Thyroid gland (tissue), 4 donors: ENCODE results near the gene SCD5. TPM values are rescaled to one million over a fixed set of nuclear protein-coding genes. Genes with fewer than 3 reads are reported as not detected.

Experiments
- DNase-seq, 2 donors: peaks; one replicate each; pipeline ENCODE4 v3.0.0-alpha.2; 2019
- H3K27ac ChIP-seq, 3 donors: fragments of 200-600 bp; sonication (generic); 1 replicate in 2 of 3; 2 replicates in 1 of 3; pipeline ENCODE4 v1.5.1; 2016 to 2019; ENCODE audit warnings: mild to moderate bottlenecking in 1 of 3, moderate library complexity in 1 of 3
- H3K27me3 ChIP-seq: fragments of 200-600 bp; sonication (generic); one replicate; pipeline ENCODE4 v1.5.1; 2019
- H3K36me3 ChIP-seq, 2 donors: fragments of 200-600 bp; sonication (generic); one replicate each; pipeline ENCODE4 v1.5.1; 2016 to 2019
- H3K4me1 ChIP-seq, 2 donors: fragments of 200-600 bp; sonication (generic); one replicate each; pipeline ENCODE4 v1.5.1; 2017 to 2019
- H3K4me3 ChIP-seq, 3 donors: fragments of 200-600 bp; sonication (generic); replicated peaks in 1 of 3; 1 replicate in 2 of 3; 2 replicates in 1 of 3; pipeline ENCODE4 v1.5.1; 2016; ENCODE audit warnings: mild to moderate bottlenecking in 1 of 3
- H3K9me3 ChIP-seq: fragments of 200-600 bp; sonication (generic); one replicate; pipeline ENCODE4 v1.5.1; 2017
- POLR2A ChIP-seq, 2 donors: fragments of 450-650 bp; IDR thresholded peaks; one replicate each; pipeline ENCODE4 v1.6.1; 2017; ENCODE audit warnings: antibody characterized with exemption in 2 of 2, mild to moderate bottlenecking in 2 of 2, moderate library complexity in 1 of 2
- WGBS, 2 donors: methylation state at CpG; one replicate each; pipeline ENCODE4 v1.1.5; 2017; 5-methylcytosine and 5-hydroxymethylcytosine counted together
- intact Hi-C: fragments of 100-400 bp; cut with DNase I; formaldehyde crosslinking; loops from one replicate; pipeline ENCODE4 v1.15.1; 2023
- total RNA-seq, 4 donors: library from RNA; depleted of rRNA; stranded (reverse); fragments of >200 nt; gene quantifications; one replicate each; pipeline ENCODE4 v1.2.3, GENCODE V29; 2016
- TF ChIP-seq, protein P1 (sequence below), 6 experiments: fragments of 200-600 bp in 3 of 6; fragments of 450-650 bp in 3 of 6; sonication (generic) in 3 of 6; IDR thresholded peaks; one replicate each; pipeline ENCODE4 v1.5.1; 2016 to 2019; ENCODE audit warnings: antibody characterized with exemption in 6 of 6, mild to moderate bottlenecking in 2 of 6, inconsistent platforms in 1 of 6, moderate library complexity in 1 of 6

Gene SCD5
- total RNA-seq, 4 donors from 2014 or later = 47.0 to 96.4 (median 54.8) TPM

DNA sequence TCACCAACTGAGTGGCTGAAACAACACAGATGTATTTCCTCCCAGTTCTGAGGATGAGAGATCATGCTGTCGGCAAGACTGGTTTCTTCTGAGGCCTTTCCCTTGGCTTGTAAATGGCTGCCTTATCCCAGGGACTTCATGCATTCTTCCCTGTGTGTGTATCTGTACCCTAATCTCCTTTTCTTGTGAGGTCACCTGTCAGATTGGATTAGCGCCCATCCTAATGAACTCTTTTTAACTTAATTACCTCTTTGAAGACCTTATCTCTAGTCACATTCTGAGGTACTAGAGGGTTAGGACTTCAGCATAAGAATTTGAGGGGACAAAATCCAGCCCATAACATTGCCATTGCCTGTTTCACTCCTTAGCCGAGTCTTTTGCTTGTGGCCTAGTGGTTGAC, 177.3 kb downstream of the SCD5 start:
- Histone ChIP-seq H3K4me1 (no peaks in the 10 kb centered on the region), H3K9me3 (no peaks in the 10 kb centered on the region), H3K36me3 (no peaks in the 10 kb centered on the region), H3K27ac (no peak overlapping the region), H3K4me3 (no peak overlapping the region), H3K27me3 (no peaks in the 10 kb centered on the region)
- WGBS, 2 donors = 69 to 90% methylated on average over 3 of the region's 3 CpGs
- intact Hi-C loops = no loop called here
- no peak for DNase-seq
- TF ChIP-seq, protein P1, sequence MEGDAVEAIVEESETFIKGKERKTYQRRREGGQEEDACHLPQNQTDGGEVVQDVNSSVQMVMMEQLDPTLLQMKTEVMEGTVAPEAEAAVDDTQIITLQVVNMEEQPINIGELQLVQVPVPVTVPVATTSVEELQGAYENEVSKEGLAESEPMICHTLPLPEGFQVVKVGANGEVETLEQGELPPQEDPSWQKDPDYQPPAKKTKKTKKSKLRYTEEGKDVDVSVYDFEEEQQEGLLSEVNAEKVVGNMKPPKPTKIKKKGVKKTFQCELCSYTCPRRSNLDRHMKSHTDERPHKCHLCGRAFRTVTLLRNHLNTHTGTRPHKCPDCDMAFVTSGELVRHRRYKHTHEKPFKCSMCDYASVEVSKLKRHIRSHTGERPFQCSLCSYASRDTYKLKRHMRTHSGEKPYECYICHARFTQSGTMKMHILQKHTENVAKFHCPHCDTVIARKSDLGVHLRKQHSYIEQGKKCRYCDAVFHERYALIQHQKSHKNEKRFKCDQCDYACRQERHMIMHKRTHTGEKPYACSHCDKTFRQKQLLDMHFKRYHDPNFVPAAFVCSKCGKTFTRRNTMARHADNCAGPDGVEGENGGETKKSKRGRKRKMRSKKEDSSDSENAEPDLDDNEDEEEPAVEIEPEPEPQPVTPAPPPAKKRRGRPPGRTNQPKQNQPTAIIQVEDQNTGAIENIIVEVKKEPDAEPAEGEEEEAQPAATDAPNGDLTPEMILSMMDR (IDR thresholded peaks at IDR 0.05) = no peak
- no peak for TF ChIP-seq POLR2A (IDR thresholded peaks at IDR 0.05)

- Histone ChIP-seq H3K9me3 (no peaks in the 10 kb centered on the region), H3K27me3 (no peaks in the 10 kb centered on the region), H3K4me1 (no peaks in the 10 kb centered on the region), H3K4me3 (no peak overlapping the region), H3K36me3 (no peaks in the 10 kb centered on the region), H3K27ac (no peak overlapping the region)
- intact Hi-C loops = no loop called here
- DNase-seq = no peak
- WGBS, 2 donors = 76 to 86% methylated on average over 6 of the region's 6 CpGs
- no peak for TF ChIP-seq POLR2A (IDR thresholded peaks at IDR 0.05)
- TF ChIP-seq, protein P1 (IDR thresholded peaks at IDR 0.05) = no peak
Measured at GRCh38 chr4:82620126-82620735, 178.4 kb downstream of the SCD5 start.

GRCh38 chr4:82618103-82618720, 180.4 kb downstream of the SCD5 start:
- 71 to 81% methylated on average over 2 of the region's 2 CpGs for WGBS, 2 donors
- TF ChIP-seq, protein P1 (IDR thresholded peaks at IDR 0.05) = no peak
- TF ChIP-seq POLR2A (IDR thresholded peaks at IDR 0.05) = no peak
- no peaks in the 10 kb centered on the region for H3K27me3 ChIP-seq
- intact Hi-C loops = no loop called here
- no peaks in the 10 kb centered on the region for H3K36me3 ChIP-seq
- no peaks in the 10 kb centered on the region for H3K4me1 ChIP-seq
- no peaks in the 10 kb centered on the region for H3K9me3 ChIP-seq
- no peak overlapping the region for H3K4me3 ChIP-seq
- no peak for DNase-seq
- no peak overlapping the region for H3K27ac ChIP-seq

DNA sequence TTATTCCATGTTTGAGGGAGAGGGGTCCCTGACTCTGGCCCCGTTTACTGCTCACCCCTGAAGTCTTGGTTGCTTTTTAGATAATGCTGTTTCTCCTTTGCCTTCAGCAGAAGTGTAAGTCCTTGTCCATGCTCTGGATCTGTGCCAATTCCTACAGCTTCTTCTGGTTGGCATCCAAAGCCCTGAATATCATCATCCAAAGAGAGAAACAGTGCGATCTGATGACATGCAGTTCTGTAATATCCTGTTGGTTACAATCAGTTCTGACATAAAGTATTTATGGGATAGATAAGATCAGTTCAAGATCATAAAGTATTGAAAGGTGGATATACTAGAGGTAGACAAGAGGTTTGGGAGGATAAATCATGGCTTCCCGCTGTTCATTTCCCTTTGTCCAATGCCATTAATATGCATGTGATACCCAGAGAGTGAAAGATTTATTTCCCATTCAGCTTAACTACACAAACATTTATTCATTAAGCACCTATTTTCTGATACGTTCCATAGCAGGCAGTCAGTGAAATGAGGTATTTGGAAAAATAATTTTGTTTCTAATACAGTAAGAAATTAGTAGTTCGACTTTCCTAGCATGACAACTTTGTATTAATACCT, 183.7 kb downstream of the SCD5 start:
- Histone ChIP-seq H3K27ac (no peak overlapping the region), H3K4me1 (no peaks in the 10 kb centered on the region), H3K27me3 (no peaks in the 10 kb centered on the region), H3K36me3 (no peaks in the 10 kb centered on the region), H3K4me3 (no peak overlapping the region), H3K9me3 (no peaks in the 10 kb centered on the region)
- intact Hi-C loops = no loop called here
- DNase-seq = no peak
- WGBS, 2 donors = 93 to 94% methylated on average over 5 of the region's 5 CpGs
- TF ChIP-seq, protein P1 (IDR thresholded peaks at IDR 0.05) = no peak
- TF ChIP-seq POLR2A (IDR thresholded peaks at IDR 0.05) = no peak

GRCh38 chr4:82613121-82613520, 185.5 kb downstream of the SCD5 start:
- no peak for DNase-seq
- Histone ChIP-seq H3K36me3 (no peaks in the 10 kb centered on the region), H3K4me1 (no peaks in the 10 kb centered on the region), H3K27ac (no peak overlapping the region), H3K4me3 (no peak overlapping the region), H3K27me3 (no peaks in the 10 kb centered on the region), H3K9me3 (no peaks in the 10 kb centered on the region)
- intact Hi-C loops = no loop called here
- WGBS, 2 donors = 60 to 64% methylated on average over 3 of the region's 3 CpGs
- TF ChIP-seq POLR2A (IDR thresholded peaks at IDR 0.05) = no peak
- TF ChIP-seq, protein P1 (IDR thresholded peaks at IDR 0.05) = no peak
